HG03280 (cell line): ENCODE results near the gene MPHOSPH9.

Source experiments
- ATAC-seq: cut with Tn5 transposase; IDR thresholded peaks from one replicate; pipeline ENCODE4 v1.9.1; 2021; ENCODE audit warnings: mild to moderate bottlenecking, moderate library complexity; ENCODE audit not compliant: unreplicated experiment

Gene MPHOSPH9

DNA sequence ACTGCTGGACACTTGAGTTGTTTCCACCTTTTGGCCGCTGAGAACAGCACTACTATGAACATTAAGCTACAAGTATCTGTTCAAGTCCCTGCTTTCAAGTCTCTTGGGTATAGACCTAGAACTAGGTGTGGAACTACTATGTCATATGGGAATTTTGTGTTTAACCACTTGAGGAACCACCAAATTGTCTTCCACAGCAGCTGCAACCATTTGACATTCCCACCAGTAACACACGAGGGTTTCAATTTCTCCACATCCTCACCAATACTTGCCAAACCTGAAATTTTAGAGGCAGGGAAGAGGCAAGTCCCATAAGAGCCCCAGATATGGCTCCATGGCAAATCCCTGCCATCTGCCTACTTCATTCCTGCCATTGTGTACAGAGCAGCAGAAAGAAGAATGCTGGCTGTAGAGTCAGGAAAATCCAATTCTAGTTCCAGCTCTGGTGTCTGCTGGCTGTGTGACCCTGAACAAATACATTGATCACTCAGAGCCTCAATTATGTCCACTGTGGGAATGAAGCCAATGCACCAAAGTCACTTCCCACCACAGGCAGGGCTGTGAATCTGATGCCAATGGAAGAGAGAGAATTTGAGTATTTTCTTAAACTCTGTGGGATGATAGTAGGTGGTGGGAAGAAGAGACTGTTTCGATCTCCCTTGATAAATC is 99.9 kb downstream of the MPHOSPH9 start:
- ATAC-seq: no peak

GRCh38 chr12:123131879-123132402 is 101.0 kb downstream of the MPHOSPH9 start:
- no peak for ATAC-seq

- no peak for ATAC-seq
Observed at GRCh38 chr12:123131291-123131832, 101.6 kb downstream of the MPHOSPH9 start.

DNA sequence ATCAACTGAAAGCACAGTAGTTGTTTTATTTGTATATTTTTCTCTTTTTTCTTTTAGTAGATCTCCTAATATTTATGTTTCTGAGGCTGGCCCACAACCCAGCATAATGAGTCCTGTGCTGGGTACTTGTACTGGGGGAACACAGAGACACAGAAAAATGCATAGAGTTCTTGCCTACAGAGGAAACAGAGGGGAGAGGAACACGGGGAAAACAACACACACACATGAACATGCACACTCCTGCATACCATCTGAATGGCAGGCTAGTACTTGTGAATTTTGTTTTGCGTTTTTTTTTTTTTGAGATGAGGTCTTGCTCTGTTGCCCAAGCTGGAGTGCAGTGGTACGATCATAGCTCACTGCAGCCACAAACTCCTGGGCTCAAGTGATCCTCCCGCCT is 103.3 kb downstream of the MPHOSPH9 start:
- no peak for ATAC-seq

GRCh38 chr12:123127182-123127495 is 105.8 kb downstream of the MPHOSPH9 start:
- no peak for ATAC-seq

GRCh38 chr12:123126294-123127181 is 106.4 kb downstream of the MPHOSPH9 start:
- ATAC-seq: no peak

GRCh38 chr12:123122626-123123025 is 110.3 kb downstream of the MPHOSPH9 start:
- ATAC-seq: no peak

DNA sequence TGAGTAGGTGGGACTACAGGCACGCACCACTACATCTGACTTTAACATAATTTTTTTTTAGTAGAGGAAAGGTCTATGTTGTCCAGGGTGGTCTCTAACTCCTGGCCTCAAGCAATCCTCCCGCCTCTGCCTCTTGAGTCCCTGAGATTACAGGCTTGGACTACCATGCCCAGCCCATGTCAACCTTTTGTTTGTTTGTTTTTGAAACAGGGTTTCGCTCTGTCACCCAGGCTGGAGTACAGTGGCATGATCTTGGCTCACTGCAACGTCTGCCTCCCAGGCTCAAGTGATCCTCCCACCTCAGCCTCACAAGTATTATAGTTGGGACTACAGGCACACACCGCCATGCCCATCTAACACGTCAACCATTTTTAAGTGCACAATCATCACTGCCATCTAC is 111.3 kb downstream of the MPHOSPH9 start:
- ATAC-seq: no peak

DNA sequence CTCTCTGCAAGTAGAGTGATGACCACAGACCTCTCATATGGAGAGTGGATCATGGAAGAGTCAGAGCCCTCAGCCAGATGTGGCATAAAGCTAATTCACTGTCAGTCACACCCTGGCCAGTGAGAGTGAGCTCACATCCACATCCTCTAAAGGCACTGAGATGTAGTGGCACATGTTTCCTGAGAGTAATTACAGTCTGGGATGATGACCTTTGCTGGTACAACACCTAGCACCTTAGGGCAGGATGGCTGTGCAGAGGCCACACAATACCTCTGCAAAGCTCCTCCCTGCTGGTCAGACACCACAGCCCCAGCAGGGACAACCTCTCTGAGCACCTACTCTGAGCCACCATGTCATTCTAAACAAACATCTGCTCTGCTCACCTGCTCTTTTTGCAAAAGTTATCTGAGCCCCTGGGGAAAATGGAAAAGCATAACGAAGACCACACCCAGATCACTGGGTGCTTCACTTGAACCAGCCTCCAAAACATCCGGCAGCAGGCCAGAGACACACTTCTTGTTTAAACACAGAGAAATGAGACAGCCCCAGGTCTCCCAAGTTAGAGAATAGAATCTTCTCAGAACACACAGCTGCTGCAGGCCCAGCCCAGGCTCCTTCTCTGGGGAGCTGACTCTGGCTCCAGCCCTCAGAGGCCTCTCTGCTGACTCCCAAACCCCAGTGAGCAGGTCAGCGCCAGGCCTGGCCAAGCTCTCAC is 112.3 kb downstream of the MPHOSPH9 start:
- peak; percentile 26 for ATAC-seq

DNA sequence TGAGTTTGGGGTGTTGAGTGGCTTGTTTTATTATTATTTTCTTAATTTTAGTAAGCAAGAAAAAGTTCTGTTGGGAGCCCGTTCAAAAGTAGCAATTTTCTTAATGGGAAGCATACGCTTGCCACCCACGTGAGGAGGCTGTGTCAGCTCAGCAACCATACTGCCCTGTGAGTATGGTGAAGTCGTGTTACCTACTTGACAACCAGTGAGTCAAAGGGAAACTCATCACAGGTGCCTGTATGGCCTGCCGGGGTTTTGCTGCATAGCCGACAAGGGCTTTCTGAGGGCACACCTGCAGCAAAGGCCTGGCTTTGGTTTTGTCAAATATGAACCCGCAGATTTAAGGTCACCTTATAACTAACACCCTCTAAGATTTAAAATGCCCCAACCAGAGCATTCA is 113.1 kb downstream of the MPHOSPH9 start:
- peak; percentile 88 for ATAC-seq

- ATAC-seq: no peak
Observed at GRCh38 chr12:123118497-123118896, 114.4 kb downstream of the MPHOSPH9 start.

GRCh38 chr12:123115409-123116121 is 117.4 kb downstream of the MPHOSPH9 start:
- no peak for ATAC-seq

- no peak for ATAC-seq
Observed at GRCh38 chr12:123114304-123115083, 118.4 kb downstream of the MPHOSPH9 start.

DNA sequence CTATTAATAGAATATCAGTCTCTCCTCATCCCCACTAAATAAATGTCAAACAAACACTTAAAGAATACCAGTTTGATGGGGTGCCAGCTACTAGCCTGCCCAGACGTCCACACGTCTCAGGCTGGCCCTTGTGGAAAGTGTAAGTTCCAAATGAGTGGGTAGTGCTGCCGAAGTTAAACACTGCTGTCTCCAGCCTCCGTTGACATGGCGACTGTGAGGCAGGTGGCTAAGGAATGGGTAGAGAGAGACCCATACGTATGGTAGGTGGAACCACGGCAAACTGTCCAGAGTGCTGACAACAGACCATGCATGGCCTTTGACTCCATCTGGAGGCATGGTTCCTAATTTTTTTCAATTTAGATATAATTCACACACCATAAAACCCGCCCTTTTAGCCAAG is 119.9 kb downstream of the MPHOSPH9 start:
- no peak for ATAC-seq

GRCh38 chr12:123111498-123112165 is 121.3 kb downstream of the MPHOSPH9 start:
- no peak for ATAC-seq

DNA sequence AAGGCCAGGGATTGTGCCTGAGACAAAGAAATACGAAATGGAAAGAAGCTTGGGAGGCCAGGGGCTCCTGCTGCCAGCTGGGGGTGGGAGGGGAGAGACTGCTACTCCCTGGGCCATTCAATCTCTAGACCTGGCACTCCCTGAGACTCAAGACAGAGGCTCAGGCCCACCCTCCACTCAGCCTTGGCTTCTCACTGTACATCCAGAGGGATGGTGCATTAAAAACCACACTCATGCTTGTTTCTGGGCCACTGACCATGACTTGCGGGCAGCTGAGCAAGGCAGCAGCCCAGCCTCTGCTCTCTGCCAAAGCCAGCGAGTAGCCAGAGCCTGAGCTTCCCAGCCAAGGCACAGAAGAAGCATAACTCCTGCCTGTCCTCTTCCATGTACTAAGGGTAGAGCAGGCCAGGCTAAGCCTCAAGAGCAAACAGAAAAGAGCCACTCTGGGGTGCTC is 123.6 kb downstream of the MPHOSPH9 start:
- ATAC-seq: no peak

DNA sequence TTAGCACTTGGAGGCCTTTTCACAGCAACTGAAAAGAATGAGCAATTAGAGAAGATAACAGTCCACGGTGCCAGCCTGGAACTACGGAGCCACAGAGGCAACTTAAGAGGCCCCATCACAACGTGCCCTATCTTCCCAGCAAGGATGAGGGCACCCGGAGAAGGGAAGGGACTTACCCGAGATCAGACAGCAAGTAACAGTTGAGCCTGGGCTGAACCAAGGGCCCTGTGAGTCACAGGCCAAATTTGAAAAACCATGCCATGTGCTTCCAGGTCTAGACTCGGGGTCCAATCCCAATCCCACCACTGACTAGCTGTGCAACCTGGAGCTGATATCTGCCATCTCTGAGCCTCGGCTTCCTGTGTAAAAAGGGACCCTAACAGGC is 124.3 kb downstream of the MPHOSPH9 start:
- ATAC-seq: no peak

DNA sequence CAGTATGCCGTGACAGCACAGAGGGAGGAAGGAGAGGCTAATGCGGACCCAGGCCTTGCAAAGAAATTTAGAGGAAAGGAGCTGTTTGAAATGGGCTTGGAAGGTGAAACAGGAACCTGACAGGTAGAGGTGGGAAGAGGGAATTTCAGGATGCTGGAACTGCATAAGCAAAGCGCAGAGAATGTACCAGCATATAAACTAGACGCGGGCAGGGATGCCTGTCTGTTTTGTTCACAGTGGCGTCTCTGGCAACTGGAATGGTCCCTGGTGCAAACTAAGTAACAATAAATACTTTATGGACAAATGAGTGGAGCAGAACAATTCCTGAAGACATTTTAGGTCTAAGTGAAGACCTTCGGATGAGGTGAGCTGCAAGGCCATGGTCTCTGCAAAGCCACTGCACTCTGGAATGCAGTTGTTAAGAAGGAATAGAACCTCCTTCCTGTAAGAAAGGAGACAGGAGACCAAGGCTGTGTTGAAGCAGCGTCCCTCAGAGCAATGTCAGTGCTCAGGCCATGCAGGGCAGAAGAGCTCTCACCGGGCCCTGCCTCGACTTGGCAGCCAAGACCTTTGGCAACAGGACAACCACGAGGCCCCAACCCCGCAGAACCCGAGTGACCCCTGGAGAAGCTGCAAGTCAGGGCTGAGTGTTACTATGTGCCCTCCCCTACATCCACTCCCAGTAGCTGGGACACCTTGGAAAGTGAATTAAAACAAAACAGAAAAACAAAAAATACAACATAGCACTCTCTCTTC is 124.8 kb downstream of the MPHOSPH9 start:
- ATAC-seq: no peak
